ENCODE results near the gene MBD2.
"Not testable (repeated sequence)": the region's sequence is repeated elsewhere in the genome, so short reads cannot be mapped to it uniquely, and the experiment has no call there.

MBD2 gene

GRCh38 chr18:54217624-54218023 is 6.8 kb downstream of the MBD2 start:
- POLR2A ChIA-PET: no interaction called here
- WGBS (ENCODE audit: insufficient coverage): no CpG with 5 or more reads among the region's 1 CpG
- Histone ChIP-seq H3K4me3 (ENCODE audit: control insufficient read depth in 1 of 7, extremely low read depth in 1 of 7, insufficient read depth in 4 of 7, low read depth in 2 of 7, low read length in 6 of 7) (no peak overlapping the region), H3K27ac (ENCODE audit: insufficient read depth in 1 of 2, low read depth in 1 of 2, low read length in 2 of 2, poor library complexity in 1 of 2, severe bottlenecking in 2 of 2) (no peak overlapping the region), H3K36me3 (ENCODE audit: control insufficient read depth in 4 of 4, insufficient read depth in 4 of 4, low read length in 3 of 4) (peaks cover 0 to 6% (median 0%) of the 10 kb centered on the region in 4 experiments), H3K4me1 (ENCODE audit: control extremely low read depth in 1 of 4, control insufficient read depth in 4 of 4, insufficient read depth in 4 of 4, low read length in 3 of 4) (peaks cover under 1 to 12% (median 3%) of the 10 kb centered on the region in 4 experiments), H3K27me3 (replicated peaks in 2 of 5; ENCODE audit: control insufficient read depth in 4 of 5, insufficient read depth in 5 of 5, low read length in 4 of 5) (no peaks in the 10 kb centered on the region), H3K9me3 (ENCODE audit: control extremely low read depth in 1 of 5, control insufficient read depth in 4 of 5, insufficient read depth in 2 of 5, low read depth in 1 of 5, low read length in 4 of 5) (no peaks in the 10 kb centered on the region)
- CTCF ChIA-PET: interaction anchor here (1.0 to 1.2 kb wide), 2 partner anchors 43 to 53 kb away, joined by 3 to 5 read pairs; no protein-coding TSS in a partner anchor
- DNase-seq: no peak

- Histone ChIP-seq H3K27me3 (replicated peaks in 2 of 5; ENCODE audit: control insufficient read depth in 4 of 5, insufficient read depth in 5 of 5, low read length in 4 of 5) (no peaks in the 10 kb centered on the region), H3K4me1 (ENCODE audit: control extremely low read depth in 1 of 4, control insufficient read depth in 4 of 4, insufficient read depth in 4 of 4, low read length in 3 of 4) (peaks cover 0 to 10% (median 2%) of the 10 kb centered on the region in 4 experiments), H3K27ac (ENCODE audit: insufficient read depth in 1 of 2, low read depth in 1 of 2, low read length in 2 of 2, poor library complexity in 1 of 2, severe bottlenecking in 2 of 2) (no peak overlapping the region), H3K36me3 (ENCODE audit: control insufficient read depth in 4 of 4, insufficient read depth in 4 of 4, low read length in 3 of 4) (peaks cover 0 to 2% (median 0%) of the 10 kb centered on the region in 4 experiments), H3K9me3 (ENCODE audit: control extremely low read depth in 1 of 5, control insufficient read depth in 4 of 5, insufficient read depth in 2 of 5, low read depth in 1 of 5, low read length in 4 of 5) (no peaks in the 10 kb centered on the region), H3K4me3 (ENCODE audit: control insufficient read depth in 1 of 7, extremely low read depth in 1 of 7, insufficient read depth in 4 of 7, low read depth in 2 of 7, low read length in 6 of 7) (no peak overlapping the region)
- 100% methylated on average over 1 of the region's 3 CpGs for WGBS (ENCODE audit: insufficient coverage)
- DNase-seq: peak in 1 of 3 donors; percentile 16
- CTCF ChIA-PET: interaction anchor here (1.3 kb wide), 1 partner anchor 55 kb away, joined by 3 read pairs; no protein-coding TSS in a partner anchor
- POLR2A ChIA-PET: no interaction called here
Observed at GRCh38 chr18:54215069-54215468, 9.4 kb downstream of the MBD2 start.

- Histone ChIP-seq H3K4me3 (ENCODE audit: control insufficient read depth in 1 of 7, extremely low read depth in 1 of 7, insufficient read depth in 4 of 7, low read depth in 2 of 7, low read length in 6 of 7) (no peak overlapping the region), H3K4me1 (ENCODE audit: control extremely low read depth in 1 of 4, control insufficient read depth in 4 of 4, insufficient read depth in 4 of 4, low read length in 3 of 4) (peaks cover 0 to 7% (median 5%) of the 10 kb centered on the region in 4 experiments), H3K9me3 (ENCODE audit: control extremely low read depth in 1 of 5, control insufficient read depth in 4 of 5, insufficient read depth in 2 of 5, low read depth in 1 of 5, low read length in 4 of 5) (no peaks in the 10 kb centered on the region), H3K27me3 (replicated peaks in 2 of 5; ENCODE audit: control insufficient read depth in 4 of 5, insufficient read depth in 5 of 5, low read length in 4 of 5) (no peaks in the 10 kb centered on the region), H3K36me3 (ENCODE audit: control insufficient read depth in 4 of 4, insufficient read depth in 4 of 4, low read length in 3 of 4) (no peaks in the 10 kb centered on the region), H3K27ac (ENCODE audit: insufficient read depth in 1 of 2, low read depth in 1 of 2, low read length in 2 of 2, poor library complexity in 1 of 2, severe bottlenecking in 2 of 2) (no peak overlapping the region)
- DNase-seq: peak in 1 of 3 donors; percentile 14
- CTCF ChIA-PET: interaction anchor here (1.8 kb wide), 1 partner anchor 13 kb away, joined by 5 read pairs; no protein-coding TSS in a partner anchor
- POLR2A ChIA-PET: interaction anchor here (0.6 kb wide), 1 partner anchor 32 kb away, joined by 3 read pairs; no protein-coding TSS in a partner anchor
- no CpG with 5 or more reads among the region's 1 CpG for WGBS (ENCODE audit: insufficient coverage)
Observed at GRCh38 chr18:54210463-54210862, 14.0 kb downstream of the MBD2 start.

- WGBS (ENCODE audit: insufficient coverage): no CpG with 5 or more reads among the region's 1 CpG
- POLR2A ChIA-PET: no interaction called here
- peak in 2 of 3 donors; percentile 16 to 31 for DNase-seq
Observed at GRCh38 chr18:54209471-54210180, 14.8 kb downstream of the MBD2 start.

GRCh38 chr18:54206447-54206846 is 18.0 kb downstream of the MBD2 start:
- DNase-seq: no peak
- Histone ChIP-seq H3K9me3 (ENCODE audit: control extremely low read depth in 1 of 5, control insufficient read depth in 4 of 5, insufficient read depth in 2 of 5, low read depth in 1 of 5, low read length in 4 of 5) (no peaks in the 10 kb centered on the region), H3K4me1 (ENCODE audit: control extremely low read depth in 1 of 4, control insufficient read depth in 4 of 4, insufficient read depth in 4 of 4, low read length in 3 of 4) (peaks cover 0 to 7% (median 5%) of the 10 kb centered on the region in 4 experiments), H3K36me3 (ENCODE audit: control insufficient read depth in 4 of 4, insufficient read depth in 4 of 4, low read length in 3 of 4) (peaks cover 4 to 19% (median 12%) of the 10 kb centered on the region in 4 experiments), H3K27ac (ENCODE audit: insufficient read depth in 1 of 2, low read depth in 1 of 2, low read length in 2 of 2, poor library complexity in 1 of 2, severe bottlenecking in 2 of 2) (no peak overlapping the region), H3K4me3 (ENCODE audit: control insufficient read depth in 1 of 7, extremely low read depth in 1 of 7, insufficient read depth in 4 of 7, low read depth in 2 of 7, low read length in 6 of 7) (no peak overlapping the region), H3K27me3 (replicated peaks in 2 of 5; ENCODE audit: control insufficient read depth in 4 of 5, insufficient read depth in 5 of 5, low read length in 4 of 5) (no peaks in the 10 kb centered on the region)
- CTCF ChIA-PET: interaction anchor here (1.3 to 2.4 kb wide), 3 partner anchors 10 to 64 kb away, joined by 4 to 9 read pairs (median 5); partner anchors contain the start of gene POLI
- POLR2A ChIA-PET: no interaction called here
- 50% methylated on average over 1 of the region's 2 CpGs for WGBS (ENCODE audit: insufficient coverage)

More at GRCh38 chr18:54209471-54210180, 14.8 kb downstream of the MBD2 start:
- no peak overlapping the region for H3K27ac ChIP-seq (ENCODE audit: insufficient read depth in 1 of 2, low read depth in 1 of 2, low read length in 2 of 2, poor library complexity in 1 of 2, severe bottlenecking in 2 of 2)
- H3K36me3 ChIP-seq (ENCODE audit: control insufficient read depth in 4 of 4, insufficient read depth in 4 of 4, low read length in 3 of 4): peaks cover 0 to 4% (median 0%) of the 10 kb centered on the region in 4 experiments
- H3K4me1 ChIP-seq (ENCODE audit: control extremely low read depth in 1 of 4, control insufficient read depth in 4 of 4, insufficient read depth in 4 of 4, low read length in 3 of 4): peaks cover 0 to 7% (median 5%) of the 10 kb centered on the region in 4 experiments
- no peaks in the 10 kb centered on the region for H3K27me3 ChIP-seq (replicated peaks in 2 of 5; ENCODE audit: control insufficient read depth in 4 of 5, insufficient read depth in 5 of 5, low read length in 4 of 5)
- CTCF ChIA-PET: interaction anchor here (1.8 kb wide), 1 partner anchor 13 kb away, joined by 5 read pairs; no protein-coding TSS in a partner anchor
- no peak overlapping the region for H3K4me3 ChIP-seq (ENCODE audit: control insufficient read depth in 1 of 7, extremely low read depth in 1 of 7, insufficient read depth in 4 of 7, low read depth in 2 of 7, low read length in 6 of 7)
- H3K9me3 ChIP-seq (ENCODE audit: control extremely low read depth in 1 of 5, control insufficient read depth in 4 of 5, insufficient read depth in 2 of 5, low read depth in 1 of 5, low read length in 4 of 5): no peaks in the 10 kb centered on the region

GRCh38 chr18:54205959-54206358 is 18.5 kb downstream of the MBD2 start:
- POLR2A ChIA-PET: no interaction called here
- no CpG with 5 or more reads among the region's 1 CpG for WGBS (ENCODE audit: insufficient coverage)

GRCh38 chr18:54205448-54205847 is 19.0 kb downstream of the MBD2 start:
- POLR2A ChIA-PET; H3K27me3 ChIP-seq (replicated peaks in 2 of 5; ENCODE audit: control insufficient read depth in 4 of 5, insufficient read depth in 5 of 5, low read length in 4 of 5); DNase-seq; H3K27ac ChIP-seq (ENCODE audit: insufficient read depth in 1 of 2, low read depth in 1 of 2, low read length in 2 of 2, poor library complexity in 1 of 2, severe bottlenecking in 2 of 2); H3K9me3 ChIP-seq (ENCODE audit: control extremely low read depth in 1 of 5, control insufficient read depth in 4 of 5, insufficient read depth in 2 of 5, low read depth in 1 of 5, low read length in 4 of 5); H3K4me1 ChIP-seq (ENCODE audit: control extremely low read depth in 1 of 4, control insufficient read depth in 4 of 4, insufficient read depth in 4 of 4, low read length in 3 of 4); H3K4me3 ChIP-seq (ENCODE audit: control insufficient read depth in 1 of 7, extremely low read depth in 1 of 7, insufficient read depth in 4 of 7, low read depth in 2 of 7, low read length in 6 of 7): not testable (repeated sequence)
- H3K36me3 ChIP-seq (ENCODE audit: control insufficient read depth in 4 of 4, insufficient read depth in 4 of 4, low read length in 3 of 4): peaks cover 4 to 24% (median 13%) of the 10 kb centered on the region in 4 experiments
- WGBS (ENCODE audit: insufficient coverage): 100% methylated on average over 3 of the region's 6 CpGs
- CTCF ChIA-PET: interaction anchor here (1.4 to 2.4 kb wide), 2 partner anchors 9 to 65 kb away, joined by 4 to 9 read pairs; partner anchors contain the start of gene POLI

More at GRCh38 chr18:54205959-54206358, 18.5 kb downstream of the MBD2 start:
- H3K27ac ChIP-seq (ENCODE audit: insufficient read depth in 1 of 2, low read depth in 1 of 2, low read length in 2 of 2, poor library complexity in 1 of 2, severe bottlenecking in 2 of 2): no peak overlapping the region
- H3K4me1 ChIP-seq (ENCODE audit: control extremely low read depth in 1 of 4, control insufficient read depth in 4 of 4, insufficient read depth in 4 of 4, low read length in 3 of 4): peaks cover 0 to 7% (median 5%) of the 10 kb centered on the region in 4 experiments
- no peaks in the 10 kb centered on the region for H3K9me3 ChIP-seq (ENCODE audit: control extremely low read depth in 1 of 5, control insufficient read depth in 4 of 5, insufficient read depth in 2 of 5, low read depth in 1 of 5, low read length in 4 of 5)
- no peak overlapping the region for H3K4me3 ChIP-seq (ENCODE audit: control insufficient read depth in 1 of 7, extremely low read depth in 1 of 7, insufficient read depth in 4 of 7, low read depth in 2 of 7, low read length in 6 of 7)
- no peak for DNase-seq
- peaks cover 4 to 23% (median 13%) of the 10 kb centered on the region in 4 experiments for H3K36me3 ChIP-seq (ENCODE audit: control insufficient read depth in 4 of 4, insufficient read depth in 4 of 4, low read length in 3 of 4)
- CTCF ChIA-PET: interaction anchor here (1.3 to 2.4 kb wide), 3 partner anchors 10 to 64 kb away, joined by 4 to 9 read pairs (median 5); partner anchors contain the start of gene POLI
- no peaks in the 10 kb centered on the region for H3K27me3 ChIP-seq (replicated peaks in 2 of 5; ENCODE audit: control insufficient read depth in 4 of 5, insufficient read depth in 5 of 5, low read length in 4 of 5)

Measured in common myeloid progenitor, CD34-positive (primary cell).